Liver (tissue), 3 donors: ENCODE results near the gene HCRTR1.

ENCODE experiments used
- FOXA1 ChIP-seq: IDR thresholded peaks from 2 replicates; pipeline ENCODE4 v1.6.1; 2016; ENCODE audit warnings: antibody characterized with exemption
- JUND ChIP-seq, 2 donors: IDR thresholded peaks; 2 replicates each; pipeline ENCODE4 v1.6.1; 2016; ENCODE audit warnings: antibody characterized with exemption in 2 of 2
- RAD21 ChIP-seq, 2 donors: IDR thresholded peaks; 2 replicates each; pipeline ENCODE4 v1.6.1; 2016; ENCODE audit warnings: antibody characterized with exemption in 2 of 2, mild to moderate bottlenecking in 2 of 2
- TF ChIP-seq, protein P1 (sequence below): fragments of 150-350 bp; IDR thresholded peaks from 2 replicates; pipeline ENCODE4 v1.5.1; 2017; ENCODE audit warnings: improper control_type of control experiment, low read depth, low read length; ENCODE audit not compliant: missing input control
- donor health status: healthy.
- donor health status: healthy.

DNA sequence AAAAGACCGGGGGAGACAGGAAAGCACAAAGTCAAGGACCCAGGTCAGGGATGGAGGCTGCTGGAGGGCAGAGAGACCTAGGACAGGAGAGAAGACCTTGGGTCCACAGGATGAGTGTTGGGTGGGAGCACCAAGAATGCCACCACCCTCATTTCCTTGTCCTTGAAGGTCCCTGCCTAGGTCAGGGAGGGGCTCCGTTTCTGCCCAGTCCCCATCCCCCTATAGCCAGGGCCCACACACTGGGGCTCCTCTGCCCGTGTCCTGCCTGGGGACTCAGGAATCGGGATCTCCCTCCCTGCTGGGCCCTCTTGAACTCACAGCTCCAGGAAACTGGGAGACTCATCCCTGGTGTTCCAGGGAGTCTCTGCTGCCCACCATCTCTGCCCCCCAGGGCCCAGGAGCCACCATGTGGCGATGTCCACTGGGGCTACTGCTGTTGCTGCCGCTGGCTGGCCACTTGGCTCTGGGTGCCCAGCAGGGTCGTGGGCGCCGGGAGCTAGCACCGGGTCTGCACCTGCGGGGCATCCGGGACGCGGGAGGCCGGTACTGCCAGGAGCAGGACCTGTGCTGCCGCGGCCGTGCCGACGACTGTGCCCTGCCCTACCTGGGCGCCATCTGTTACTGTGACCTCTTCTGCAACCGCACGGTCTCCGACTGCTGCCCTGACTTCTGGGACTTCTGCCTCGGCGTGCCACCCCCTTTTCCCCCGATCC lies 40.6 kb upstream of the HCRTR1 start:
- TF ChIP-seq, protein P1, sequence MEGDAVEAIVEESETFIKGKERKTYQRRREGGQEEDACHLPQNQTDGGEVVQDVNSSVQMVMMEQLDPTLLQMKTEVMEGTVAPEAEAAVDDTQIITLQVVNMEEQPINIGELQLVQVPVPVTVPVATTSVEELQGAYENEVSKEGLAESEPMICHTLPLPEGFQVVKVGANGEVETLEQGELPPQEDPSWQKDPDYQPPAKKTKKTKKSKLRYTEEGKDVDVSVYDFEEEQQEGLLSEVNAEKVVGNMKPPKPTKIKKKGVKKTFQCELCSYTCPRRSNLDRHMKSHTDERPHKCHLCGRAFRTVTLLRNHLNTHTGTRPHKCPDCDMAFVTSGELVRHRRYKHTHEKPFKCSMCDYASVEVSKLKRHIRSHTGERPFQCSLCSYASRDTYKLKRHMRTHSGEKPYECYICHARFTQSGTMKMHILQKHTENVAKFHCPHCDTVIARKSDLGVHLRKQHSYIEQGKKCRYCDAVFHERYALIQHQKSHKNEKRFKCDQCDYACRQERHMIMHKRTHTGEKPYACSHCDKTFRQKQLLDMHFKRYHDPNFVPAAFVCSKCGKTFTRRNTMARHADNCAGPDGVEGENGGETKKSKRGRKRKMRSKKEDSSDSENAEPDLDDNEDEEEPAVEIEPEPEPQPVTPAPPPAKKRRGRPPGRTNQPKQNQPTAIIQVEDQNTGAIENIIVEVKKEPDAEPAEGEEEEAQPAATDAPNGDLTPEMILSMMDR: no peak
- TF ChIP-seq RAD21 (IDR thresholded peaks at IDR 0.05) (no peak), FOXA1 (no peak), JUND (IDR thresholded peaks at IDR 0.05) (no peak)
